GM19455 (cell line): ENCODE results near the gene MTUS2.

Source experiments
- ATAC-seq: cut with Tn5 transposase; IDR thresholded peaks from one replicate; pipeline ENCODE4 v1.9.1; 2021; ENCODE audit not compliant: unreplicated experiment

The MTUS2 gene

DNA sequence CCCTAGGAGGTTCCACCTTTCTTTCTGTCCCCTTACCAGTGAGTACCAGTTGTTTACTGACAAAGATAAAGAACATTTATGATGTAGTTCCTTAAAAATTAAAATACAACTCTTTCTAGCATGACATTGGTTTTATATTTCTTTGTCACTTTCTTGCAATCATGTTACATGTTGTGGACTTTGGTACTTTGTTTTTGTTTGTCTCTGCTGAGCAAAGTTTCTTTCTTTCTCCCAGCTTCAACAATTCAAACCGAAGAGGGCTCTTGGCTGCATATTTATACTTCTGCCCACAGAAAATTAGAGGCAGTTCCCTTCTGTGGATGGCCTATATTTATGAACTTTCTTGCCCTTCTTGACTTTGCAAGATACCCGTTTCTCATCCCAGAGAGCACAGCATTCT, 201.2 kb downstream of the MTUS2 start:
- ATAC-seq, result no peak

- no peak for ATAC-seq
Measured at GRCh38 chr13:29021717-29022116, 201.6 kb downstream of the MTUS2 start.

- no peak for ATAC-seq
Measured at GRCh38 chr13:29022410-29022809, 202.3 kb downstream of the MTUS2 start.

DNA sequence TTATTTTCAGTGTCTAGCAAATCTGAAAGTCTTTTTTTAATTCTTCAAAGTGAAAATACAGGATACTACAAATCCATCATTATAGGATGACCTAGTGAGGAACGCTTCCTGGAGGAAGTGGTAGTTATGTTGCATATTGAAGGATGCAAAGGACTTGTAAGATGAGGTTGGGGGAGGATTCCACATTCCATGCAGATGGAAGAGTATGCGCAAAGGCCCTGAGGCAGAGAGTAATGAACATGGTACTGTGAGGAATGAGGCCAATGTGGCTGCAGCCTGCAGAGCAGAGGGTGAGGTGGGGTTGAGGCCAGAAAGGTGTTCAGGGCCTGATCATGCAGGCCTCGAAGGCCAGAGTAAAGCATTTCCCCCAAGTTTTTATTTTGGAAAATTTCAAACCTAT, 202.8 kb downstream of the MTUS2 start:
- no peak for ATAC-seq

DNA sequence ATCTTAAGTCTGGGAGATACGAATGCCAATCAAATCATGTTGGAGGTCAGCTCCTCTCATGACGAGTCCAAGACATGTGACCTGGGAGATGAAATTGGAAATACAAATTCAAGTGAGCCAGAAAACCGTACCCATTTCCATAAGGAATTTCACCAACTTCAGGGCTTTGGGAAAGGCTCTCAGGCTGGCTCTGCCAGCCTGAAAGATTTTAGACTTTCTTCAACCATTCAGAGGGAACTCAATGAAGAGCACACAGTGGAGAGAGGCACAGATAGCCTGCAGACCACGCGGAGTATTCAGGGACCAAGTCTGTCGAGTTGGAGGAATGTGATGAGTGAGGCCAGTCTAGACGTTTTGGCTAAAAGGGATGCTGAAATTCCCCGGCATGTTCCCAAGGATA, 204.6 kb downstream of the MTUS2 start:
- ATAC-seq, result no peak

- no peak for ATAC-seq
Measured at GRCh38 chr13:29028868-29029267, 208.7 kb downstream of the MTUS2 start.

DNA sequence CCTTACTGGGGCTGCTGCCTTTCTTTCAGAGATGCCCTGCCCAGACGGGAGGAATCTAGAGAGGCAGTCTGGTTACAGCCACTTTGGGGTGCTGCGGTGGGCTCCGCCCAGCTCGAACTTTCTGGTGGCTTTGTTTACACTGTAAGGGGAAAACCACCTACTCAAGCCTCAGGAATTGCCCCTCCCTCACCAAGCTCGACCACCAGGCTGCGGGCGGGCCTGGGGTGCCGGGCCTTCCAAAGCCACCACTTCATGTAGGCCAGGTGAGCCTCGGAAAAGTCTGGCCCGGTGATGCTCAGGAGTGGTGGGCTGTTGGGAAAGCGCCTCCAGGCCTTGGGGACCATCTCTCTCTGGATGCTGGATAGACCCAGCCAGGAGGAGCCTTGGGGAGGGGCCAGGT, 218.6 kb downstream of the MTUS2 start:
- no peak for ATAC-seq

DNA sequence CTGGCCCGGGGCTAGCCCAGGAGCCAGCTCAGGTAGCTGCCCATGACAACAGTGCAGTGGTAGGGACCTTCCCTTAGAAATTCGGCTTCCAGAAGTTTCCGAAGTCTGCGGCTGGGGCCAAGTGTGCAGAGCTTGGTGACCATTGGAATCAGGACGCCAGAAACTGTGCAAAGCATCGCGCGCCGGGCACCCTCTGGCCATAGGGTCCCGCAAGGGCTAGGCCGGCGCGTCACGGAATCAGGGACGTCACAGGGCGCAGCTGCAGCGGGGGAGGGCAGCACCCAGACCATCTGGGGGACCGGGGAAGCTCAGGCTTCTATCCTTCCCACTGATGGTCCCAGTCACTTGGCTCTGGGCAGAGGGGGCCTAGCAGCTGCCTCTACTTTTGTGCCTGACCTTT, 219.1 kb downstream of the MTUS2 start:
- ATAC-seq, result no peak

- no peak for ATAC-seq
Measured at GRCh38 chr13:29046588-29046987, 226.4 kb downstream of the MTUS2 start.

DNA sequence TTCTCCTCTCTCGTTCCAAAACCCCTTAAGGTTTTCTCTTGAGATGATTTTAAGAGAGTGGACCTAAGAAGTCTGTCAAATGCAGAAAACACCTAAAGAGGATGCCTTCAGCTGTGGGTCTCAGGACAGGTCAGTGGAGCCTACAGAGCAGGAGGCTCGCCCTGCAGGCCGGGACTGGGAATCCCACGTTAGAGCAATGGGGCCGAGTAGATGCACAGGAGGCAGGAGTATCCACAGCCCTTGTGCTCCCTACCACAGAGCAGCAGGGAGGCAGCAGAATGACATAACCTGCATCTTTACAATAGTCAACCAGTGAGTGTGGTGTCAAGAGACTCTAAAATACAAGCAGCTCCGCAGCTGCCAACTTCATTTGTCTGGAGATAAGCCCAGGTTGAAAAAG, 229.4 kb downstream of the MTUS2 start:
- no peak for ATAC-seq

DNA sequence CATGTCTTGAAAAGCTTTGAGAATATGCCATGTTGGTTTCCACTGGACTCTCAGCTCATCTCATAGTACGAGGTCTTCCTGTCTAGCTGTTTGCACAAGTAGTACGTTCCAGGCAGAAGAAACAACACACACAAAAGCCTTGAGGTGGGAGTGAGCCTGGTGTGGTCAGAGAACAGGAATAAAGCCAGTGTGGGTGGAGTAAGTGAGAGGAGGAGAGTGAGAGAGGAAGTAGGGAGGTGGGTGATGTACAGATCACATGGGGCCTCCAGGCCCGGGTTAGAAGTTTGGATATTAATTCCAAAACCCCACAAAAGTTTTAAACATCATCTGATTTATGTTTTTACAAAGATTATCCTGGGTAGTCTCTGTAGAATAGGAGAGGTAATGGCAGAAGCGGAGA, 230.6 kb downstream of the MTUS2 start:
- ATAC-seq, result no peak

DNA sequence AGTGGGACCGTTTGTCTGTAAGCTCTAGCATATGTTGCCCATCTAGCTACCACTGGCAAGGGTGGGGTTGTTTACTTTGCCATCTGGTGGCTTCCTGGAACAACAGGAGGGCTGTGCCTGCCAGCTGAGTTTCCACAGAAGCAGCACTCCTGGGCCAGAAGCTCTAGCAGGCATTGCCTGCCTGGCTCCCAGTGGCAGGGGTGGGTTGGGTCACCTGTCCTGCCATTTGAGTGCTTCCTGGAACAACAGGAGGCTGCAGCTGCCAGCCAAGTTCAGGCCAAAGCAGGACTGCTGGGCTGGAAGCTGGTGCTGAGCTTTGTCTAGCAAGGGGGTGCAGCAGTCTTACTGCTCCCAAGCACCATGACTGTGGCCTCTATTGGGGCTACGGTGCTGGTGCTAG, 239.7 kb downstream of the MTUS2 start:
- ATAC-seq, result no peak

- no peak for ATAC-seq
Measured at GRCh38 chr13:29065142-29065541, 245.0 kb downstream of the MTUS2 start.

GRCh38 chr13:29067306-29067945, 247.3 kb downstream of the MTUS2 start:
- no peak for ATAC-seq

- ATAC-seq, result no peak
Measured at GRCh38 chr13:29073755-29074154, 253.6 kb downstream of the MTUS2 start.

GRCh38 chr13:29077051-29077813, 257.1 kb downstream of the MTUS2 start:
- no peak for ATAC-seq

DNA sequence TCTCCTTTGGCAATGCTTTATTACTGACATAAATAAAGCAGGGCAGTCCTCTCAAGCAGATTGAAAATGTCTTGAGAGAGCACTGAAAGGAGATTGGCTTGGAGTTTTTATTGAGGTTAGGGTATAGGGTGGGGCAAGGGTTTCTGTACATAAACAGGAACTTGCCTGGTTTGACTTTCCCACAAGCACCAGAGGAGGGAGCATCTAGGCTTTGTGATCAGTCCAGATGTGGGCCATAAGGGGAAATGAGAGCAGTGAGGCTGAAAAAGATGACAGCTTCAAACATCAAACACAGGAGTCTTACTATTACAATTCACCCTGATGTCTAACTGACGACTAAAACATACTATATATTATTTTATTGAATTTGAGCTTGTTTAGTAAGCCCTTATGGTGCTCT, 260.9 kb downstream of the MTUS2 start:
- ATAC-seq, result peak; percentile 82

DNA sequence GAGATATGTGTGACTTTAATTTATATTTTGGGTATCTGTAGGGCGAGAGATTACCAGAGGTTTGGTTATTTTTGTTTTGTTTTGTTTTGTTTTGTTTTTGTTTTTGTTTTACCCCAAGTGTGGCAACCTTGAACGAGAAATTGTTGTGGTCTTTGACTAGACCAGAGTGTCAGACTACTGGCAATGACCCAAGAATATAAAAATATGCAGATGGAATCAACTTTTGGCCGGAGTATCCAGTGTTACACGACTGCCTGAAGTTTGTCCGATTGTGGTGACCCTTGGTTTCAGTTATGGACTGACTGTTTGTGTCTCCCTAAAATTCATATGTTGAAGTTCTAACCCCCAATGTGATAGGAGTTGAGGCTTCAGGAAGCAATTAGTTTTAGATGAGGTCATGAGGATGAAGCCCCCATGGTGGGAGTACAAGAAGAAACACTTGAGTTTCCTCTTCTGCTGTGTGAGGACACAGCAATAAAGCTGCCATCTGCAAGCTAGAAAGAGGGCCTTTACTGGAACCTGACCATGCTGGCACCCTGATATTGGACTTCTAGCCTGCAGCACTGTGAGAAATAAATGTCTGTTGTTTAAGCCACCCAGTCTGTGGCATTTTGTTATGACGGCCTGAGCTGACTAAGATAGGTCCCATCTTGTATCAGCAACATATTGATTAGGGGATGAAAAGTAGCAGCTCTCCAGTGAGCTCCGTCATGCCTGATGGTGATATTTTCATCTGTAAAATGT, 261.7 kb downstream of the MTUS2 start:
- ATAC-seq, result no peak

DNA sequence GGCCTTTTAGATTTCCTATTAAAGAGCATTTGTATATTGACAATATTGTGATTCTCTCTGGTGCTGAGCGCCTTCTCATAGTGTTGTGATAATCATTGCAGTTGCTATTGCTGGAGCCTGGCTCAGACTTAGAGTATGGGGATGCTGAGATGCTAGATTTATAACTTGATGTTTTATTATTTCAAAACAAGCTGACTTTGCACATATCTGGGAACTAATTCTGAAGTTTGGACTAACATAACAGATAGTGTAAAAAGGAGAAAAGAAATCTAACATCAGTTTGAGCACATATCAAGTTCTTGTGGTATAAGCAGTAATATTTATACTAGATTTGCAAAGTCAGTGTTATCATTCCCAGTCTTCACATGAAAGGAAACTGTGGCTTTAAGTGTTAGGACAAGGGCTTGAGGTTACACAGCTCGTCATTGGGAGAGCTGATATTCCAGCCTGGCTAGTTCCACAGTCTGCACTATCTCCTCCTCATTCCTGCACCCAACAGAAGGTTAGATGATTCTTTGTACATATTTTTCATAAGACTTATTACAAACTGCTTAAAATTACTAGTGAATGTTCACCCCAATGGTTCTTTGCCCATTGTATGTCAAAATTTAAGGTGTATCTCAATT, 279.8 kb downstream of the MTUS2 start:
- ATAC-seq, result no peak

GRCh38 chr13:29100758-29101157, 280.6 kb downstream of the MTUS2 start:
- no peak for ATAC-seq

DNA sequence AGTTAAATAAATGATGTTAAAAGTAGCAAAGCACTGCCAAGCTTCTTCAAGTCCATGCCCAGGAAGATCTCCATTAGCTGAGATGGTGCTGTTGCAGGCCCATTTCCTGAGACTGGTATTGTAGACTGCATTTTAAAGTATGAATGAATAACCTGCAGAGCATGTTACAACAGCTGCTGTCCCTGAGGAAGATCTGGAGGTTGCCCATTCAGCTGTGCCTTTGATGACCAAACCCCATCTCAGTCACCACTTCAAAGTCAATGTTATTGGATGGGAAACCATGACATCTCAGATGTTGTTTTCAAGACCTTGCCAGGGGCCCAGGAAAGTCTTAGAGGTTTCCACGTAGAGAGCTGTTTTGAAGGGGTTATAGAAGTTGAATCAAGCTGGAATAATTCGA, 281.3 kb downstream of the MTUS2 start:
- ATAC-seq, result no peak

- ATAC-seq, result no peak
Measured at GRCh38 chr13:29101905-29102304, 281.8 kb downstream of the MTUS2 start.
